ENCODE results near the gene C11orf52. TPM values are rescaled to one million over a fixed set of nuclear protein-coding genes. Genes with fewer than 3 reads are reported as not detected.

The C11orf52 gene
- total and polyA plus RNA-seq, 2 of the 13 experiments (the other 11 are each of a cell fraction or from before 2014, with no cell fraction given), result 7.4 to 11.0 TPM

DNA sequence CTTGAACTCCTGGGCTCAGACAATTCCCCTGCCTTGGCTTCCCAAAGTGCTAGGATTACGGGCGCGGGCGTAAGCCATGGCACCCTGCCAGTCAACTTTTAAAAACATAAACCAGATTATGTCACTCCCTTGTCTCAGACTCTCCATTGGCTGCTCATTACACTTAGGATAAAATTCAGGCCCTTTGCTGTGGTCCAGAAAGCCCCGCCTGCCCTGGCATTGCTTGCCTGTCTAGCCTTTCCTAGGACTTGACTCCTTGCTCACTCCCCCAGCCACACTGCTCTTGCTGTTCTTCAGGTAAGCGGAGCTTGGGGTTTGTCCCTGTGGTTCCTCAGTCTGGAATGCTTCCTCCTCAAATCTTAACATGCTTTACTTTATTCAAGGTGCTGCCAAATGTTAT lies 48.9 kb downstream of the C11orf52 start:
- Histone ChIP-seq H3K27me3 (ENCODE audit: control insufficient read depth in 1 of 2, insufficient read depth in 2 of 2, low read length in 2 of 2) (no peaks in the 10 kb centered on the region), H2AFZ (ENCODE audit: low read length) (no peak overlapping the region), H3K4me3 (replicated peaks in 1 of 3; ENCODE audit: insufficient read depth in 1 of 3, low read depth in 2 of 3, low read length in 3 of 3) (no peak overlapping the region), H3K9ac (ENCODE audit: insufficient read depth, low read depth, low read length) (no peak overlapping the region), H3K9me3 (ENCODE audit: low read length) (no peaks in the 10 kb centered on the region), H3K79me2 (ENCODE audit: insufficient read depth, low read length) (no peaks in the 10 kb centered on the region), H4K20me1 (ENCODE audit: insufficient read depth, low read length) (no peaks in the 10 kb centered on the region), H3K36me3 (replicated peaks in 1 of 2; ENCODE audit: control insufficient read depth in 1 of 2, insufficient read depth in 2 of 2, low read length in 2 of 2) (peaks cover 13 to 51% of the 10 kb centered on the region in 2 experiments), H3K4me1 (ENCODE audit: insufficient read depth, low read length) (no peaks in the 10 kb centered on the region), H3K4me2 (ENCODE audit: low read depth, low read length) (no peak overlapping the region), H3K27ac (ENCODE audit: extremely low read length, insufficient read depth, low read length) (no peak overlapping the region)
- DNase-seq (ENCODE audit: low spot score), result no peak
- no peak for FAIRE-seq
- no peak for ATAC-seq
- WGBS (ENCODE audit: low lambda C conversion rate), result 97% methylated on average over 6 of the region's 6 CpGs
- intact Hi-C loops (cut with micrococcal nuclease; ENCODE audit: unreplicated experiment), result no loop called here
- POLR2A ChIA-PET, result no interaction called here
- in situ Hi-C loops (cut with HindIII; ENCODE audit: extremely low pct_ligation_motif_present, low pct_unique_long_range_greater_than_20kb), result no loop called here
- CTCF ChIA-PET (ENCODE audit: low intra/inter-chr PET ratio, low total read pairs), result no interaction called here
- BruUV-seq (replicated peaks), result no TSS peak
- no peak for TF ChIP-seq ZNF10 (CRISPR knock-in tag; IDR thresholded peaks at IDR 0.05; ENCODE audit: borderline replicate concordance, low read depth)
- TF ChIP-seq ZC3H4 (CRISPR knock-in tag; IDR thresholded peaks at IDR 0.05; ENCODE audit: borderline replicate concordance), result no peak
- no peak for TF ChIP-seq SYNCRIP (IDR thresholded peaks at IDR 0.05; ENCODE audit: insufficient read depth, low read depth, low read length)
- no peak for TF ChIP-seq PCBP1 (IDR thresholded peaks at IDR 0.05; ENCODE audit: borderline replicate concordance, low read depth, low read length)
- no peak for TF ChIP-seq MAZ (IDR thresholded peaks at IDR 0.05; ENCODE audit: borderline replicate concordance, low read depth, low read length)
- no peak for TF ChIP-seq MAZ (CRISPR knock-in tag; IDR thresholded peaks at IDR 0.05; ENCODE audit: low read depth)
- no peak for TF ChIP-seq ZFP1 (CRISPR knock-in tag; IDR thresholded peaks at IDR 0.05)
- TF ChIP-seq ZSCAN30 (CRISPR knock-in tag; IDR thresholded peaks at IDR 0.05), result no peak
- no peak for TF ChIP-seq AHR (CRISPR knock-in tag; IDR thresholded peaks at IDR 0.05)
- no peak for TF ChIP-seq HDAC1 (CRISPR knock-in tag; IDR thresholded peaks at IDR 0.05)
- TF ChIP-seq, protein P1, sequence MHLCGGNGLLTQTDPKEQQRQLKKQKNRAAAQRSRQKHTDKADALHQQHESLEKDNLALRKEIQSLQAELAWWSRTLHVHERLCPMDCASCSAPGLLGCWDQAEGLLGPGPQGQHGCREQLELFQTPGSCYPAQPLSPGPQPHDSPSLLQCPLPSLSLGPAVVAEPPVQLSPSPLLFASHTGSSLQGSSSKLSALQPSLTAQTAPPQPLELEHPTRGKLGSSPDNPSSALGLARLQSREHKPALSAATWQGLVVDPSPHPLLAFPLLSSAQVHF (CRISPR knock-in tag; IDR thresholded peaks at IDR 0.05), result no peak
- no peak for TF ChIP-seq GPN1 (CRISPR knock-in tag; IDR thresholded peaks at IDR 0.05; ENCODE audit: borderline replicate concordance)
- TF ChIP-seq GABPB1 (CRISPR knock-in tag; IDR thresholded peaks at IDR 0.05), result no peak
- no peak for TF ChIP-seq ZNF598 (CRISPR knock-in tag; IDR thresholded peaks at IDR 0.05; ENCODE audit: borderline replicate concordance)
- TF ChIP-seq CC2D1A (CRISPR knock-in tag; IDR thresholded peaks at IDR 0.05), result no peak
